GOT3 (cell line): ENCODE measurements around the gene KIF2C.
"Not testable (repeated sequence)": the region's sequence is repeated elsewhere in the genome, so short reads cannot be mapped to it uniquely, and the experiment has no call there.

Source experiments
- DNase-seq: peaks from one replicate; lab custom pipeline; 2025; ENCODE audit warnings: mixed read lengths; lab: John Stamatoyannopoulos, UW

The KIF2C gene

GRCh38 chr1:44739307-44740178, at the start of gene KIF2C:
Gene KIF2C (plus strand): TSS chr1:44739837. CDS start chr1:44739933, 96 bp downstream.
- DNase-seq = peak; percentile 74

- DNase-seq = no peak
Observed at GRCh38 chr1:44693159-44693558, 46.5 kb upstream of the KIF2C start.

GRCh38 chr1:44693900-44694299, 45.7 kb upstream of the KIF2C start:
- no peak for DNase-seq

- DNase-seq = no peak
Observed at GRCh38 chr1:44694863-44695478, 44.7 kb upstream of the KIF2C start.

GRCh38 chr1:44695671-44696070, 44.0 kb upstream of the KIF2C start:
- no peak for DNase-seq

- no peak for DNase-seq
Observed at GRCh38 chr1:44696101-44696500, 43.5 kb upstream of the KIF2C start.

- DNase-seq = no peak
Observed at GRCh38 chr1:44696789-44697345, 42.8 kb upstream of the KIF2C start.

- DNase-seq = no peak
Observed at GRCh38 chr1:44698138-44698537, 41.5 kb upstream of the KIF2C start.

- DNase-seq = not testable (repeated sequence)
Observed at GRCh38 chr1:44699375-44699774, 40.3 kb upstream of the KIF2C start.

GRCh38 chr1:44700573-44700972, 39.1 kb upstream of the KIF2C start:
- DNase-seq = no peak

- DNase-seq = no peak
Observed at GRCh38 chr1:44701141-44701573, 38.5 kb upstream of the KIF2C start.

GRCh38 chr1:44705470-44705869, 34.2 kb upstream of the KIF2C start:
- no peak for DNase-seq

- no peak for DNase-seq
Observed at GRCh38 chr1:44705938-44706337, 33.7 kb upstream of the KIF2C start.

- no peak for DNase-seq
Observed at GRCh38 chr1:44707112-44707881, 32.3 kb upstream of the KIF2C start.

- no peak for DNase-seq
Observed at GRCh38 chr1:44707959-44708831, 31.4 kb upstream of the KIF2C start.

GRCh38 chr1:44713321-44713781, 26.3 kb upstream of the KIF2C start:
- DNase-seq = no peak

- no peak for DNase-seq
Observed at GRCh38 chr1:44714532-44714931, 25.1 kb upstream of the KIF2C start.

GRCh38 chr1:44714944-44715571, 24.6 kb upstream of the KIF2C start:
- no peak for DNase-seq

GRCh38 chr1:44717156-44717555, 22.5 kb upstream of the KIF2C start:
- DNase-seq = no peak

- DNase-seq = no peak
Observed at GRCh38 chr1:44717653-44718052, 22.0 kb upstream of the KIF2C start.

GRCh38 chr1:44718091-44718490, 21.5 kb upstream of the KIF2C start:
- no peak for DNase-seq
